MCF 10A (cell line): ENCODE measurements around the gene UVRAG. TPM values are rescaled to one million over a fixed set of nuclear protein-coding genes. Genes with fewer than 3 reads are reported as not detected.
A peak's percentile ranks its signal among the peaks of the same experiment; 100 is the strongest.

Source experiments
- BruUV-seq: library from RNA; stranded (reverse); fragments of 400-500 nt; replicated peaks from 2 replicates; lab custom pipeline; 2021; lab: Mats Ljungman, UMichigan
- CTCF ChIA-PET: fragments of 300-600 bp; sonication (Branson Sonifier 250); formaldehyde crosslinking; extraction: SDS; loops from one replicate; lab custom pipeline; 2021; ENCODE audit warnings: antibody characterized with exemption, inconsistent platforms; lab: Yijun Ruan, JAX
- POLR2A ChIA-PET: fragments of 300-600, 350-650 bp; sonication (Branson Sonifier 250); formaldehyde crosslinking; extraction: SDS; loops from one replicate; lab custom pipeline; 2020; ENCODE audit warnings: antibody characterized with exemption, inconsistent platforms; lab: Yijun Ruan, JAX
- DNase-seq: peaks from one replicate; pipeline ENCODE4 v3.0.0-alpha.2; 2018; ENCODE audit not compliant: unreplicated experiment
- H3K27ac Mint-ChIP-seq: one replicate; pipeline ENCODE4 v1.8.0; 2022; ENCODE audit warnings: mild to moderate bottlenecking, low read depth, mixed read lengths; ENCODE audit not compliant: unreplicated experiment
- H3K27me3 Mint-ChIP-seq: one replicate; pipeline ENCODE4 v1.8.0; 2022; ENCODE audit warnings: mixed read lengths; ENCODE audit not compliant: insufficient read depth, unreplicated experiment
- H3K36me3 Mint-ChIP-seq: one replicate; pipeline ENCODE4 v1.8.0; 2022; ENCODE audit warnings: mild to moderate bottlenecking, moderate library complexity, mixed read lengths; ENCODE audit not compliant: insufficient read depth, unreplicated experiment
- H3K4me1 Mint-ChIP-seq: one replicate; pipeline ENCODE4 v1.8.0; 2022; ENCODE audit warnings: mixed read lengths; ENCODE audit not compliant: insufficient read depth, unreplicated experiment
- H3K4me3 Mint-ChIP-seq: one replicate; pipeline ENCODE4 v1.8.0; 2022; ENCODE audit warnings: mild to moderate bottlenecking, moderate library complexity, mixed read lengths; ENCODE audit not compliant: unreplicated experiment
- H3K9me3 Mint-ChIP-seq: one replicate; pipeline ENCODE4 v1.8.0; 2022; ENCODE audit warnings: mixed read lengths; ENCODE audit not compliant: unreplicated experiment
- CTCF ChIP-seq: fragments of 200-600 bp; IDR thresholded peaks from one replicate; pipeline ENCODE4 v1.8.0; 2022; ENCODE audit warnings: antibody characterized with exemption, mild to moderate bottlenecking; ENCODE audit not compliant: unreplicated experiment
- intact Hi-C: fragments of 100-400 bp; cut with micrococcal nuclease; formaldehyde crosslinking; loops from 2 replicates; pipeline ENCODE4 v1.14.1; 2022
- total RNA-seq: library from RNA; stranded (reverse); gene quantifications from 2 replicates; pipeline ENCODE4 v1.2.3, GENCODE V29; 2022

UVRAG gene
- total RNA-seq, 1 experiment from 2014 or later = 12.4 TPM

- ChIA-PET POLR2A (no interaction called here), CTCF (interaction anchor here (1.1 kb wide), 1 partner anchor 23 kb away, joined by 3 read pairs; no protein-coding TSS in a partner anchor)
- H3K27me3 Mint-ChIP-seq = no peaks in the 10 kb centered on the region
- TF ChIP-seq CTCF = no peak
- intact Hi-C loops = no loop called here
- peaks cover 10% of the 10 kb centered on the region for H3K4me1 Mint-ChIP-seq
- no peak for DNase-seq
- no peaks in the 10 kb centered on the region for H3K36me3 Mint-ChIP-seq
- no TSS peak for BruUV-seq
- H3K4me3 Mint-ChIP-seq = no peak overlapping the region
- no peak overlapping the region for H3K27ac Mint-ChIP-seq
- H3K9me3 Mint-ChIP-seq = no peaks in the 10 kb centered on the region
These were observed 30.3 kb downstream of the UVRAG start for GRCh38 chr11:75845324-75845723.

DNA sequence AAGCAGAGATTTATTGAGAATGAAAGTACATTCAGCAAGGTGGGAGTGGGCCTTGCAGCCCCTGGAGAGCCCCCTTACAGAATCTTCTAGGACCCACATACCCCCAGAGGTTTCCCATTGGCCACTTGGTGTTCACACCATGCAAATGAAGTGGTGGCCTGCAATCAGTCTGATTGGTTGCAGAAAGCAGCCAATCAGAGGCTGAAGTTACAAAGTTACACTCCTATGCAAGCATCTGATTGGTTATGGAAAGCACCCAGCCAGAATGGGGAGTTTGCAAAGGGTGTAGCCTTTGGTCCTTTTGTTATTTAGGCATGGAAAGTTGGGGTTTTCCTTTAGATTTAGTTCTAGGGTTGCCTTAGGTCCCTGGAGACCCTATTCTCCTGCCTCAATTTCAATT lies 34.9 kb downstream of the UVRAG start:
- intact Hi-C loops = no loop called here
- BruUV-seq = no TSS peak
- POLR2A ChIA-PET = no interaction called here

GRCh38 chr11:75850787-75851186 lies 35.8 kb downstream of the UVRAG start:
- ChIA-PET CTCF (interaction anchor here (0.8 to 1.4 kb wide), 2 partner anchors 145 to 301 kb away, joined by 3 to 5 read pairs; no protein-coding TSS in a partner anchor), POLR2A (interaction anchor here (0.6 kb wide), 2 partner anchors 248 to 285 kb away, joined by 3 read pairs; no protein-coding TSS in a partner anchor)
- peaks cover 11% of the 10 kb centered on the region for H3K36me3 Mint-ChIP-seq
- H3K4me3 Mint-ChIP-seq = no peak overlapping the region
- TF ChIP-seq CTCF = no peak
- intact Hi-C loops = no loop called here
- H3K27ac Mint-ChIP-seq = peak overlapping the region; percentile 23
- no peak for DNase-seq
- H3K4me1 Mint-ChIP-seq = peaks cover 13% of the 10 kb centered on the region
- BruUV-seq = no TSS peak
- H3K27me3 Mint-ChIP-seq = no peaks in the 10 kb centered on the region
- H3K9me3 Mint-ChIP-seq = no peaks in the 10 kb centered on the region

More for the DNA sequence above, 34.9 kb downstream of the UVRAG start:
- H3K27ac Mint-ChIP-seq = no peak overlapping the region
- no peaks in the 10 kb centered on the region for H3K9me3 Mint-ChIP-seq
- no peak overlapping the region for H3K4me3 Mint-ChIP-seq
- peaks cover 11% of the 10 kb centered on the region for H3K36me3 Mint-ChIP-seq
- H3K4me1 Mint-ChIP-seq = peaks cover 13% of the 10 kb centered on the region
- CTCF ChIA-PET = interaction anchor here (0.6 kb wide), 1 partner anchor 18 kb away, joined by 3 read pairs; no protein-coding TSS in a partner anchor
- DNase-seq = no peak
- TF ChIP-seq CTCF = no peak
- H3K27me3 Mint-ChIP-seq = no peaks in the 10 kb centered on the region

DNA sequence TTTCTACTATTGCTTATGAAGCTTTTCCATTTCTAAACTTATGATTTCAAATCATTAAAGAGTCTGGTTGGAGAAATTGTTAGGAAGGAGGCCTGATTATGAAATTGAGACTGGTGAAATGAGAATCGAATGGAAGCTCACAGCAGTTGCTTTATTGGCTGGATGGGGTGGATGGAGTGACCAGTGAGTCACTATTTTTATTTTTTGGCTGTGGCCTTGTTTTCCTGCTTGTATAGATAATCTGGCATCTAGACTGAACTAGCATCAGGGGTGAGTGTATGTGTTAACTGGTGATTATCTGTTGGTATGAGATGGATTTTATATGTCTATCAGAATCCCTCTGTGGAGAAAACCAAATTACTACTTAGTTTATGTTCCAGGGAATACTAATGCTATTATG lies 36.2 kb downstream of the UVRAG start:
- Mint-ChIP-seq H3K27ac (peak overlapping the region; percentile 23), H3K4me1 (peaks cover 13% of the 10 kb centered on the region), H3K36me3 (peaks cover 11% of the 10 kb centered on the region), H3K9me3 (no peaks in the 10 kb centered on the region), H3K4me3 (no peak overlapping the region), H3K27me3 (no peaks in the 10 kb centered on the region)
- intact Hi-C loops = no loop called here
- DNase-seq = peak; percentile 6
- TF ChIP-seq CTCF = no peak
- CTCF ChIA-PET = interaction anchor here (0.7 to 1.4 kb wide), 4 partner anchors 17 to 587 kb away, joined by 3 to 5 read pairs (median 4); no protein-coding TSS in a partner anchor
- no TSS peak for BruUV-seq
- POLR2A ChIA-PET = interaction anchor here (0.6 kb wide), 1 partner anchor 285 kb away, joined by 3 read pairs; no protein-coding TSS in a partner anchor
